HEK293 (cell line): ENCODE data around the gene MYRFL.

Experiments used
- HIC1 ChIP-seq: fragments of 450-650 bp; formaldehyde crosslinking; IDR thresholded peaks from 2 replicates; pipeline ENCODE4 v1.5.1; 2016; ENCODE audit warnings: missing biosample characterization, missing genetic modification characterization
- KLF16 ChIP-seq: fragments of 450-650 bp; formaldehyde crosslinking; IDR thresholded peaks from 2 replicates; pipeline ENCODE4 v1.5.1; 2017; ENCODE audit warnings: missing biosample characterization, missing genetic modification characterization
- MYNN ChIP-seq: fragments of 450-650 bp; formaldehyde crosslinking; IDR thresholded peaks from 2 replicates; pipeline ENCODE4 v1.5.1; 2016; ENCODE audit warnings: missing biosample characterization, missing genetic modification characterization, borderline replicate concordance
- RBAK ChIP-seq: fragments of 450-650 bp; formaldehyde crosslinking; IDR thresholded peaks from 2 replicates; pipeline ENCODE4 v1.5.1; 2016; ENCODE audit warnings: missing biosample characterization, missing genetic modification characterization
- ZBTB7A ChIP-seq: fragments of 450-650 bp; formaldehyde crosslinking; IDR thresholded peaks from 2 replicates; pipeline ENCODE4 v1.5.1; 2016; ENCODE audit warnings: low read depth, missing biosample characterization, missing genetic modification characterization
- ZNF354C ChIP-seq: fragments of 450-650 bp; formaldehyde crosslinking; IDR thresholded peaks from 2 replicates; pipeline ENCODE4 v1.5.1; 2016; ENCODE audit warnings: missing biosample characterization, missing genetic modification characterization, low read depth, borderline replicate concordance
- ZNF585B ChIP-seq: fragments of 450-650 bp; formaldehyde crosslinking; IDR thresholded peaks from 2 replicates; pipeline ENCODE4 v1.5.1; 2016; ENCODE audit warnings: missing biosample characterization, missing genetic modification characterization
- ZNF677 ChIP-seq: fragments of 450-650 bp; IDR thresholded peaks from 2 replicates; pipeline ENCODE4 v1.5.0; 2018; ENCODE audit warnings: missing biosample characterization, mild to moderate bottlenecking, missing genetic modification characterization, moderate library complexity
- ZNF768 ChIP-seq: fragments of 450-650 bp; formaldehyde crosslinking; IDR thresholded peaks from 2 replicates; pipeline ENCODE4 v1.5.1; 2018; ENCODE audit warnings: missing biosample characterization, mild to moderate bottlenecking, missing genetic modification characterization
- ZNF776 ChIP-seq: fragments of 450-650 bp; formaldehyde crosslinking; IDR thresholded peaks from 2 replicates; pipeline ENCODE4 v1.5.0; 2017; ENCODE audit warnings: missing biosample characterization, missing genetic modification characterization, borderline replicate concordance
- ZNF837 ChIP-seq: fragments of 450-650 bp; formaldehyde crosslinking; IDR thresholded peaks from 2 replicates; pipeline ENCODE4 v1.5.1; 2016; ENCODE audit warnings: missing biosample characterization, missing genetic modification characterization
- TF ChIP-seq, protein P1 (sequence below): fragments of 450-650 bp; formaldehyde crosslinking; IDR thresholded peaks from 2 replicates; pipeline ENCODE4 v1.5.1; 2016; ENCODE audit warnings: missing biosample characterization, missing genetic modification characterization

DNA sequence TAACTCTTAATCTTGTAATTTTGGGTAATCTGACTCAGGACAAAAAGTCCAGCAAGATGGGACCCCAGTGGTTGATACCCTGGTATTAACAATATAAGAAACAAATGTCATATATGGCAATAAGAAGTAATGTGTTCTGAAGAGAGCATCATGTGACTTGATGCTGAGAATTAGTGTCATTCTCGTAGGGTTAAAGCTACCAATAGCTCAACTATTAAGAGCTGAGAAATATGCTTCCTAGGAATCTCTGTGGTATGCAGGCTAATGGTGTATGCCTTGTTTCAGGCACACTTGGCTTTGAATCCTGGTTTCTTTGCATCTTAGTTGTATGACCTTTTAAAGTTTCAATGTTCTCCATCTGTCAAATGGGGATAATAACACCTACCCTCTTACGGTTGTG, 9.1 kb downstream of the MYRFL start:
- TF ChIP-seq, protein P1, sequence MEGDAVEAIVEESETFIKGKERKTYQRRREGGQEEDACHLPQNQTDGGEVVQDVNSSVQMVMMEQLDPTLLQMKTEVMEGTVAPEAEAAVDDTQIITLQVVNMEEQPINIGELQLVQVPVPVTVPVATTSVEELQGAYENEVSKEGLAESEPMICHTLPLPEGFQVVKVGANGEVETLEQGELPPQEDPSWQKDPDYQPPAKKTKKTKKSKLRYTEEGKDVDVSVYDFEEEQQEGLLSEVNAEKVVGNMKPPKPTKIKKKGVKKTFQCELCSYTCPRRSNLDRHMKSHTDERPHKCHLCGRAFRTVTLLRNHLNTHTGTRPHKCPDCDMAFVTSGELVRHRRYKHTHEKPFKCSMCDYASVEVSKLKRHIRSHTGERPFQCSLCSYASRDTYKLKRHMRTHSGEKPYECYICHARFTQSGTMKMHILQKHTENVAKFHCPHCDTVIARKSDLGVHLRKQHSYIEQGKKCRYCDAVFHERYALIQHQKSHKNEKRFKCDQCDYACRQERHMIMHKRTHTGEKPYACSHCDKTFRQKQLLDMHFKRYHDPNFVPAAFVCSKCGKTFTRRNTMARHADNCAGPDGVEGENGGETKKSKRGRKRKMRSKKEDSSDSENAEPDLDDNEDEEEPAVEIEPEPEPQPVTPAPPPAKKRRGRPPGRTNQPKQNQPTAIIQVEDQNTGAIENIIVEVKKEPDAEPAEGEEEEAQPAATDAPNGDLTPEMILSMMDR (tag by site-specific recombination), result no peak
- TF ChIP-seq KLF16 (tag by site-specific recombination) (no peak), ZNF837 (tag by site-specific recombination) (no peak), ZNF585B (no peak), HIC1 (tag by site-specific recombination) (no peak), ZNF776 (tag by site-specific recombination) (no peak), MYNN (tag by site-specific recombination) (no peak), ZBTB7A (tag by site-specific recombination) (no peak), ZNF354C (tag by site-specific recombination) (no peak), ZNF677 (no peak), RBAK (tag by site-specific recombination) (no peak), ZNF768 (tag by site-specific recombination) (no peak)
